Measurements from ENCODE around the gene ABHD8. TPM values are rescaled to one million over a fixed set of nuclear protein-coding genes. Genes with fewer than 3 reads are reported as not detected.

The ABHD8 gene
- polyA plus RNA-seq, 3 donors, result 11.3 to 14.9 (median 12.5) TPM

DNA sequence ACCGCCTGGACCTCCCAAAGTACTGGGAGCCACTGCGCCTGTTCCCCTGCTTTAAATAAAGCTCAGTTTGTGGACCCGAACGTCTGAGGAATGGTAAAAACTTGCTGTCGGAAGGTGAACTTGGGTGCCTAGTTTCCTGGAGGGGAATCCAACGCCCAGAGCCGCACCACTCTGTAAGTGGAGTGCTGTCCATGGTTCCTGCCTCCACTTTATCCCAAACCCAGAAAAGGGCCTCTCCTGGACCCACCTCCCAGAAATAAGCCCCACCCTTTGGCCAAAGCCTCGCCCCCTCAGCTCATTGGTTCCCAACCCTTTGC lies 29.1 kb upstream of the ABHD8 start:
- Histone ChIP-seq H3K4me1 (ENCODE audit: control insufficient read depth in 1 of 2, insufficient read depth in 2 of 2, low read length in 2 of 2) (peaks cover 45 to 61% of the 10 kb centered on the region in 2 donors), H3K27ac (ENCODE audit: low read depth in 1 of 2, low read length in 2 of 2) (no peak overlapping the region), H3K4me2 (replicated peaks; ENCODE audit: extremely low read depth, low read length, poor library complexity, severe bottlenecking) (no peak overlapping the region), H3K36me3 (replicated peaks in 1 of 2; ENCODE audit: control insufficient read depth in 1 of 2, insufficient read depth in 2 of 2, low read length in 2 of 2) (peaks cover 0 to 3% of the 10 kb centered on the region in 2 donors), H2AFZ (ENCODE audit: insufficient read depth, low read depth, low read length, poor library complexity, severe bottlenecking) (no peak overlapping the region), H3K9me3 (replicated peaks in 1 of 2; ENCODE audit: control insufficient read depth in 1 of 2, insufficient read depth in 1 of 2, low read length in 2 of 2) (peaks cover 0 to 12% of the 10 kb centered on the region in 2 donors), H3K79me2 (ENCODE audit: insufficient read depth, low read length) (peaks cover 10% of the 10 kb centered on the region), H3K27me3 (ENCODE audit: control insufficient read depth in 2 of 2, insufficient read depth in 2 of 2, low read length in 2 of 2) (peaks cover 11 to 28% of the 10 kb centered on the region in 2 donors), H3K9ac (ENCODE audit: insufficient read depth, low read length, poor library complexity, severe bottlenecking) (no peak overlapping the region), H3K4me3 (replicated peaks in 1 of 3; ENCODE audit: low read depth in 2 of 3, low read length in 3 of 3) (no peak overlapping the region), H4K20me1 (ENCODE audit: insufficient read depth, low read length) (peaks cover 27% of the 10 kb centered on the region)
- no peak for DNase-seq
- peaks cover 41% of the 10 kb centered on the region for H3K4me1 Mint-ChIP-seq
- no peak for TF ChIP-seq CTCF (IDR thresholded peaks at IDR 0.05)
- H3K27me3 Mint-ChIP-seq (ENCODE audit: low read depth in 3 of 3), result peaks cover 23 to 38% (median 24%) of the 10 kb centered on the region in 3 donors
- no peak overlapping the region for H3K4me3 Mint-ChIP-seq
- peaks cover 22 to 35% of the 10 kb centered on the region in 2 donors for H3K36me3 Mint-ChIP-seq
- intact Hi-C loops (cut with micrococcal nuclease), result no loop called here
- H3K27ac Mint-ChIP-seq, result no peak overlapping the region
- H3K9me3 Mint-ChIP-seq, result peaks cover 0 to 14% (median 10%) of the 10 kb centered on the region in 7 donors
- WGBS (ENCODE audit: insufficient coverage), result 98% methylated on average over 8 of the region's 8 CpGs

- H3K4me2 ChIP-seq (replicated peaks; ENCODE audit: extremely low read depth, low read length, poor library complexity, severe bottlenecking), result no peak overlapping the region
- H3K36me3 Mint-ChIP-seq, result peaks cover 22 to 36% of the 10 kb centered on the region in 2 donors
- DNase-seq, result no peak
- peaks cover 23 to 40% (median 24%) of the 10 kb centered on the region in 3 donors for H3K27me3 Mint-ChIP-seq (ENCODE audit: low read depth in 3 of 3)
- WGBS (ENCODE audit: insufficient coverage), result 94% methylated on average over 13 of the region's 13 CpGs
- H3K36me3 ChIP-seq (replicated peaks in 1 of 2; ENCODE audit: control insufficient read depth in 1 of 2, insufficient read depth in 2 of 2, low read length in 2 of 2), result peaks cover 3 to 7% of the 10 kb centered on the region in 2 donors
- peaks cover 10% of the 10 kb centered on the region for H3K79me2 ChIP-seq (ENCODE audit: insufficient read depth, low read length)
- no peak for TF ChIP-seq CTCF (IDR thresholded peaks at IDR 0.05)
- H3K9ac ChIP-seq (ENCODE audit: insufficient read depth, low read length, poor library complexity, severe bottlenecking), result no peak overlapping the region
- peaks cover 0 to 14% (median 10%) of the 10 kb centered on the region in 7 donors for H3K9me3 Mint-ChIP-seq
- peak overlapping the region in 2 of 7 donors; percentile 53 to 68 for H3K27ac Mint-ChIP-seq
- peak overlapping the region in 1 of 2 donors; percentile 64 for H3K4me3 Mint-ChIP-seq
- intact Hi-C loops (cut with micrococcal nuclease), result no loop called here
- peaks cover 11 to 28% of the 10 kb centered on the region in 2 donors for H3K27me3 ChIP-seq (ENCODE audit: control insufficient read depth in 2 of 2, insufficient read depth in 2 of 2, low read length in 2 of 2)
- no peak overlapping the region for H3K27ac ChIP-seq (ENCODE audit: low read depth in 1 of 2, low read length in 2 of 2)
- no peak overlapping the region for H3K4me3 ChIP-seq (replicated peaks in 1 of 3; ENCODE audit: low read depth in 2 of 3, low read length in 3 of 3)
- no peak overlapping the region for H2AFZ ChIP-seq (ENCODE audit: insufficient read depth, low read depth, low read length, poor library complexity, severe bottlenecking)
- H3K4me1 ChIP-seq (ENCODE audit: control insufficient read depth in 1 of 2, insufficient read depth in 2 of 2, low read length in 2 of 2), result peaks cover 37 to 54% of the 10 kb centered on the region in 2 donors
- peaks cover 0 to 12% of the 10 kb centered on the region in 2 donors for H3K9me3 ChIP-seq (replicated peaks in 1 of 2; ENCODE audit: control insufficient read depth in 1 of 2, insufficient read depth in 1 of 2, low read length in 2 of 2)
- H4K20me1 ChIP-seq (ENCODE audit: insufficient read depth, low read length), result peaks cover 27% of the 10 kb centered on the region
- peaks cover 31% of the 10 kb centered on the region for H3K4me1 Mint-ChIP-seq
Observed at GRCh38 chr19:17331045-17331558, 27.9 kb upstream of the ABHD8 start.
